Dendritic cell treated with granulocyte-macrophage colony-stimulating factor and Interleukin-4, amounts not matched to agents 40 ng/mL and 50 ng/mL, for 4 days (primary cell): ENCODE data around the gene PDE8B.
A peak's percentile ranks its signal among the peaks of the same experiment; 100 is the strongest.

Experiments used
- H3K27ac Mint-ChIP-seq: one replicate; pipeline ENCODE4 v1.8.0; 2022; ENCODE audit warnings: mild to moderate bottlenecking, mixed read lengths
- H3K27me3 Mint-ChIP-seq: one replicate; pipeline ENCODE4 v1.8.0; 2022; ENCODE audit warnings: mild to moderate bottlenecking, mixed read lengths
- H3K36me3 Mint-ChIP-seq: one replicate; pipeline ENCODE4 v1.8.0; 2022; ENCODE audit warnings: low read depth, mixed read lengths
- H3K4me1 Mint-ChIP-seq: one replicate; pipeline ENCODE4 v1.8.0; 2022; ENCODE audit warnings: low read depth, mixed read lengths
- H3K4me3 Mint-ChIP-seq: one replicate; pipeline ENCODE4 v1.8.0; 2022; ENCODE audit warnings: mild to moderate bottlenecking, moderate library complexity, mixed read lengths
- H3K9me3 Mint-ChIP-seq: one replicate; pipeline ENCODE4 v1.8.0; 2022; ENCODE audit warnings: mixed read lengths
- intact Hi-C: fragments of 100-400 bp; cut with micrococcal nuclease; formaldehyde crosslinking; loops from one replicate; pipeline ENCODE4 v1.15.0; 2022

The PDE8B gene

DNA sequence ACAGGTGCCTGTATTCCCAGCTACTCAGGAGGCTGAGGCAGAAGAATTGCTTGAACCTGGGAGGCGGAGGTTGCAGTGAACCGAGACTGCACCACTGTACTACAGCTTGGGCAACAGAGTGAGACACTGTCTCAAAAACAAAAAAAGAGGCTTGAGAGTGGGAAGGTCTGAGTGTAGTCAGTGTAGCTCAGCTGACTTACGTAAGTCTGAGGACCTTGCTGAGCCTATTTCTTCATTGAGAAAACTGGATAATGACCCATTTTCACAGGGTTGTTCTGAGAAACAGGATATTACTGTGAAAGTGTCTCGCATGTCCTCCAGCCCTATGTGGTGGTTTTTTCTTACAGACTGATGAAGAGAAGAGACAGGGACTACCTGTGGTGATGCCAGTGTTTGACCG, 214.9 kb downstream of the PDE8B start:
- H3K27ac Mint-ChIP-seq: no peak overlapping the region
- H3K4me3 Mint-ChIP-seq: no peak overlapping the region
- no peaks in the 10 kb centered on the region for H3K9me3 Mint-ChIP-seq
- no peaks in the 10 kb centered on the region for H3K4me1 Mint-ChIP-seq
- H3K36me3 Mint-ChIP-seq: peaks cover 43% of the 10 kb centered on the region
- intact Hi-C loops: no loop called here
- H3K27me3 Mint-ChIP-seq: no peaks in the 10 kb centered on the region

DNA sequence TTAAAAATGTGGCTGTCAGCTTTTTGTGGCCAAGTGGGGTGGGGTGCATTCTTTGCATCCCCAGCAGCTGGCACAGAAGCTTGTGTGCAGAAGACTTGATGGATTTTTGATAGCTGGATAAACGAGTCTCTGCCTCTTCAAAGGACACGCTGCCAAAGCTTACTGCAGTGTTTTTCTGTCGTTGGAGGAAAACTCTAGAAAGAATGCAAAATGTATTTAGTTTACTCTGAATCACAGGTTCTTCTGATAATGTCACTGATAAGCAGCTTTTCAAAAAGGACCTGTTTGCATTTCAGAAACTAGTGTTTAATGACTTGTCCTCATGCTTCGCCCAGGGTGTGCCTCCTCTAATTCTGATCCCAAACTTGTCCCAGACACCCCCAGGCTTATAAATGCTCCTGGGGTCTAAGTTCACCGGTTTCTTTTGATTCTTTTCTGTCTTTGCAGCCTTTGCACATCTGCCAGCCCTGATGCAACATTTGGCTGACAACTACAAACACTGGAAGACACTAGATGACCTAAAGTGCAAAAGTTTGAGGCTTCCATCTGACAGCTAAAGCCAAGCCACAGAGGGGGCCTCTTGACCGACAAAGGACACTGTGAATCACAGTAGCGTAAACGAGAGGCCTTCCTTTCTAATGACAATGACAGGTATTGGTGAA, 215.6 kb downstream of the PDE8B start:
- H3K9me3 Mint-ChIP-seq: no peaks in the 10 kb centered on the region
- intact Hi-C loops: no loop called here
- no peaks in the 10 kb centered on the region for H3K4me1 Mint-ChIP-seq
- peaks cover 48% of the 10 kb centered on the region for H3K36me3 Mint-ChIP-seq
- H3K4me3 Mint-ChIP-seq: no peak overlapping the region
- no peaks in the 10 kb centered on the region for H3K27me3 Mint-ChIP-seq
- H3K27ac Mint-ChIP-seq: no peak overlapping the region

GRCh38 chr5:77426670-77427069, 216.2 kb downstream of the PDE8B start:
- Mint-ChIP-seq H3K4me3 (no peak overlapping the region), H3K4me1 (no peaks in the 10 kb centered on the region), H3K9me3 (no peaks in the 10 kb centered on the region), H3K27me3 (no peaks in the 10 kb centered on the region), H3K27ac (no peak overlapping the region), H3K36me3 (peaks cover 53% of the 10 kb centered on the region)
- intact Hi-C loops: no loop called here

DNA sequence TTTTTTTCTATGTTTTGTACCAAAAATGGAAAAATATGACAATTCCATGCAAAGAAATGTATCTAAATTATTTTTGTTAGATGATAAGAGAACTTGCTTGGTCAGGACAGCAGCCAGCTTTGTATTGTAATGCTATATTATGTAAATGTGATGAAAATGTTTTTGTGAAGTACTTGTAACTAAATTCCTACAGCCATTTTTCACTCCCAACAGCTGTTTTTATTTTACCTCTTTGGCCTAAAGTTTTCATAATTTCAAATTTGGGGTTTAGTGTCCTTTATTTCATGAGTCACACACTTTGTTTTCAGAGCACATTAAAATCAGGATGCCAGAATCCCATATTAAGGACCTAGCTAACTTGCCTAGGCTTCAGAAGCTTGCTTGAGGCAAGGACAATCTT, 217.5 kb downstream of the PDE8B start:
- intact Hi-C loops: no loop called here
- H3K27ac Mint-ChIP-seq: no peak overlapping the region
- H3K4me3 Mint-ChIP-seq: no peak overlapping the region
- no peaks in the 10 kb centered on the region for H3K4me1 Mint-ChIP-seq
- H3K9me3 Mint-ChIP-seq: no peaks in the 10 kb centered on the region
- H3K27me3 Mint-ChIP-seq: no peaks in the 10 kb centered on the region
- peaks cover 64% of the 10 kb centered on the region for H3K36me3 Mint-ChIP-seq

- Mint-ChIP-seq H3K36me3 (peaks cover 69% of the 10 kb centered on the region), H3K4me3 (no peak overlapping the region), H3K27ac (no peak overlapping the region), H3K9me3 (no peaks in the 10 kb centered on the region), H3K4me1 (no peaks in the 10 kb centered on the region), H3K27me3 (no peaks in the 10 kb centered on the region)
- intact Hi-C loops: no loop called here
These were observed 218.0 kb downstream of the PDE8B start for GRCh38 chr5:77428526-77428925.

DNA sequence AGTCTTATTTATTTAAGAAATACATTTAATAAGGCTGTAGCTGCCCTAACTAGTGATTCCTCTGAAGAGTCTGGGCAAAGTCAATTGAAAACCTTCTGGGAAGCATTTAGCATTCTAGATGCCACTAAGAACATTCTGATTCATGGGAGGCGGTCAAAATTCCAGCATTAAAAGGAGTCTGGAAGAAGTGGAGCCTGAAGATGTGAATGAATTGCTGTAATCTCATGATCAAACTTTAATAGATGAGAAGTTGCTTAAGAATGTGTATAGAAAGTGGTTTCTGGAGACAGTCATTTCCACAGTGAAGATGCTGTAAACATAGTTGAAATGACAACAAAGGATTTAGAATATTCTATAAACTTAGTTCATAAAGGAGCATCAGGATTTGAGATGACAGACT, 220.2 kb downstream of the PDE8B start:
- Mint-ChIP-seq H3K27me3 (no peaks in the 10 kb centered on the region), H3K9me3 (no peaks in the 10 kb centered on the region), H3K4me3 (no peak overlapping the region), H3K4me1 (no peaks in the 10 kb centered on the region), H3K27ac (no peak overlapping the region), H3K36me3 (peaks cover 72% of the 10 kb centered on the region)
- intact Hi-C loops: no loop called here

DNA sequence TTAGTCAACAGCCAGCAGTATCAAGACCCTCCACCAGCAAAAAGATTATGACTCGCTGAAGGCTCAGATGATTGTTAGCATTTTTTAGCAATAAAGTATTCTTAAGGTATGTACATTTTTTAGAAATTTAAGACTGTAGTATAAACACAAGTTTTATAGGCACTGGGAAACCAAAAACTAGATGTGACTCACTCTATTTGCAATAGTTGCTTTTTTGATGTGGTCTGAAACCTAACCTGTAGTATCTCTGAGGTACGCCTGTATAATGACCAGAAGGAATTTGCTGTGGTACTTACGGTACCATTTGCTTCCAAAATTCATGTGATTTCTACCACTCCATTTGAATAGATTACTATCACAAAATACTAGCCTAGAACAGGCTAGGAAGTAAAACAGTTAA, 220.8 kb downstream of the PDE8B start:
- Mint-ChIP-seq H3K27ac (no peak overlapping the region), H3K36me3 (peaks cover 72% of the 10 kb centered on the region), H3K4me3 (no peak overlapping the region), H3K4me1 (no peaks in the 10 kb centered on the region), H3K9me3 (no peaks in the 10 kb centered on the region), H3K27me3 (no peaks in the 10 kb centered on the region)
- intact Hi-C loops: no loop called here

GRCh38 chr5:77431719-77432118, 221.2 kb downstream of the PDE8B start:
- intact Hi-C loops: no loop called here
- Mint-ChIP-seq H3K27ac (no peak overlapping the region), H3K4me3 (no peak overlapping the region), H3K4me1 (no peaks in the 10 kb centered on the region), H3K9me3 (no peaks in the 10 kb centered on the region), H3K36me3 (peaks cover 72% of the 10 kb centered on the region), H3K27me3 (no peaks in the 10 kb centered on the region)

DNA sequence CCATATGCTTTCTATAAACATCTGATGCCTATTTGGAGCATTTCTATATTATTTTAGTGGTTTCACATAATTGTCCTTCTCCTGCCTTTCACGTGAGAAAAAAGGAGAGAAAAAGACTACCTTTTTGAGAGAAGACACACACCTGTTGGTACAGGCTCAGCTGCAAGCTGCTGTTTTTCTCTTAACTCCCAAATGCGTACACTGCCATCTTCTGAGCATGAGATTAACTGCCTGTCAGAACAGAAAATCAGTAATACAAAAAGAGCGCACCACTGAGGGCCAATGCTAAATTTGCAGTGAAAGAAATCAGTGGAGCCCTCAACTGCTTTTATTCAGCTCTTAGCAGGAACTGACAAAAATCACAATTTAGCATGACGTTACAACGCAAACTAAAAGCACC, 226.7 kb downstream of the PDE8B start:
- no peaks in the 10 kb centered on the region for H3K27me3 Mint-ChIP-seq
- no peak overlapping the region for H3K4me3 Mint-ChIP-seq
- no peaks in the 10 kb centered on the region for H3K9me3 Mint-ChIP-seq
- H3K36me3 Mint-ChIP-seq: peaks cover 96% of the 10 kb centered on the region
- no peaks in the 10 kb centered on the region for H3K4me1 Mint-ChIP-seq
- H3K27ac Mint-ChIP-seq: no peak overlapping the region
- intact Hi-C loops: no loop called here

- intact Hi-C loops: no loop called here
- peaks cover 87% of the 10 kb centered on the region for H3K36me3 Mint-ChIP-seq
- no peaks in the 10 kb centered on the region for H3K27me3 Mint-ChIP-seq
- H3K4me1 Mint-ChIP-seq: no peaks in the 10 kb centered on the region
- no peak overlapping the region for H3K27ac Mint-ChIP-seq
- H3K9me3 Mint-ChIP-seq: no peaks in the 10 kb centered on the region
- no peak overlapping the region for H3K4me3 Mint-ChIP-seq
These were observed 227.6 kb downstream of the PDE8B start for GRCh38 chr5:77438071-77438470.

GRCh38 chr5:77443670-77444069, 233.2 kb downstream of the PDE8B start:
- H3K4me1 Mint-ChIP-seq: peaks cover under 1% of the 10 kb centered on the region
- H3K27me3 Mint-ChIP-seq: no peaks in the 10 kb centered on the region
- peaks cover 87% of the 10 kb centered on the region for H3K36me3 Mint-ChIP-seq
- H3K4me3 Mint-ChIP-seq: no peak overlapping the region
- no peak overlapping the region for H3K27ac Mint-ChIP-seq
- peaks cover 7% of the 10 kb centered on the region for H3K9me3 Mint-ChIP-seq
- intact Hi-C loops: no loop called here

GRCh38 chr5:77444356-77444755, 233.9 kb downstream of the PDE8B start:
- Mint-ChIP-seq H3K4me1 (peaks cover 7% of the 10 kb centered on the region), H3K27ac (no peak overlapping the region), H3K9me3 (peaks cover 7% of the 10 kb centered on the region), H3K4me3 (no peak overlapping the region), H3K36me3 (peaks cover 88% of the 10 kb centered on the region), H3K27me3 (no peaks in the 10 kb centered on the region)
- intact Hi-C loops: no loop called here

GRCh38 chr5:77448831-77449230, 238.4 kb downstream of the PDE8B start:
- H3K4me1 Mint-ChIP-seq: peaks cover 16% of the 10 kb centered on the region

DNA sequence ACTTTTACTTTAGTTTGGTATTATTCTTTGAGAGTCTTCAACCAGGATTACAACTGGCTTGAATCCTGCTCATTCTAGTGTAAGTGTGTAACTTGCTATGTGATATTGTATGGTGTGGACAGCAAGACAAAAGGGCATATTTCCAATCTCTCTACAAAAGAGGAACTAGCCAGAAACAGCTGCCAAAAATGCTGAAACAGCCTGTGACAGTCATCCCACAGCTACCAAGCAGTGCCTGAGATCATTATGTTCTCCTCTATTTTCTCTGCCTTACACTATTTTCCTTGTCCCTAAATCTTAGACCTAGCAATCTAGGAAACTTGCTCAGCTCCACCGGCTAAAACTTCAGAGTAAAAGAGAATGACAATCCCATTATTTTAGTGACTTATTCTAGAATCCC, 238.8 kb downstream of the PDE8B start:
- Mint-ChIP-seq H3K4me3 (no peak overlapping the region), H3K27me3 (no peaks in the 10 kb centered on the region), H3K9me3 (peaks cover 7% of the 10 kb centered on the region), H3K36me3 (peaks cover 89% of the 10 kb centered on the region), H3K4me1 (peaks cover 16% of the 10 kb centered on the region), H3K27ac (peak overlapping the region; percentile 51)
- intact Hi-C loops: no loop called here

More at GRCh38 chr5:77448831-77449230, 238.4 kb downstream of the PDE8B start:
- H3K27ac Mint-ChIP-seq: peak overlapping the region; percentile 51
- no peak overlapping the region for H3K4me3 Mint-ChIP-seq
- peaks cover 89% of the 10 kb centered on the region for H3K36me3 Mint-ChIP-seq
- intact Hi-C loops: no loop called here
- H3K9me3 Mint-ChIP-seq: peaks cover 7% of the 10 kb centered on the region
- H3K27me3 Mint-ChIP-seq: no peaks in the 10 kb centered on the region

- peaks cover 84% of the 10 kb centered on the region for H3K36me3 Mint-ChIP-seq
- H3K4me3 Mint-ChIP-seq: no peak overlapping the region
- peak overlapping the region; percentile 51 for H3K27ac Mint-ChIP-seq
- no peaks in the 10 kb centered on the region for H3K27me3 Mint-ChIP-seq
- intact Hi-C loops: loop anchor here (5.0 kb wide), 1 partner anchor 37 kb away; no protein-coding TSS in a partner anchor
- H3K4me1 Mint-ChIP-seq: peaks cover 16% of the 10 kb centered on the region
- peaks cover 7% of the 10 kb centered on the region for H3K9me3 Mint-ChIP-seq
These were observed 239.5 kb downstream of the PDE8B start for GRCh38 chr5:77449981-77450380.
